SK-N-MC (cell line): Measurements from ENCODE around the gene ZSCAN5B.
"Not testable (repeated sequence)": the region's sequence is repeated elsewhere in the genome, so short reads cannot be mapped to it uniquely, and the experiment has no call there.

Experiments
- FOXP2 ChIP-seq: optimal IDR thresholded peaks from 2 replicates; pipeline ENCODE3; 2011; ENCODE audit warnings: mild to moderate bottlenecking, moderate library complexity; ENCODE audit not compliant: insufficient read depth; ENCODE audit errors: extremely low read length, control extremely low read depth
- POLR2AphosphoS5 ChIP-seq: IDR thresholded peaks from 2 replicates; pipeline ENCODE4 v1.6.1; 2012; ENCODE audit warnings: mild to moderate bottlenecking, low read depth, low read length, borderline replicate concordance

DNA sequence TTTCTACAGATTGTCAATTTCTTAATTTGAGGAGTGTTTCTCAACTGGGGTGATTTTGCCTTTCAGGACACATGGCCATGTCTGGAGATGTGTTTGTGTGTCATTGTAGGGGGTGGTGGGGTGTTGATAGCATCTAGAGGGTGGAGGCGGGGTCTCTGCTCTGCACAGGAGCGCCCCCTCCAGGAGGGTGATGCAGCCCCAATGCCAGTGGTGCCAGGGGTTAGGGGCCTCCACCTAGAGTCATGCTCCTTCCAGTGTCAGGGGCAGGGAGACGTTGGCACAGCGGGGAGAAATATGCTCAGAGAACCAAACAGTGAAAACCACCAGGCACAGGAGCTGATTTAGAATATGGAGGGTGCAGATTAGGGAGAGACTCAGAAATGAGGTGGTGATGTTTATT lies 48.2 kb upstream of the ZSCAN5B start:
- not testable (repeated sequence) for TF ChIP-seq POLR2AphosphoS5, FOXP2
